ENCODE data around the gene DNAJC1.

DNAJC1 gene

DNA sequence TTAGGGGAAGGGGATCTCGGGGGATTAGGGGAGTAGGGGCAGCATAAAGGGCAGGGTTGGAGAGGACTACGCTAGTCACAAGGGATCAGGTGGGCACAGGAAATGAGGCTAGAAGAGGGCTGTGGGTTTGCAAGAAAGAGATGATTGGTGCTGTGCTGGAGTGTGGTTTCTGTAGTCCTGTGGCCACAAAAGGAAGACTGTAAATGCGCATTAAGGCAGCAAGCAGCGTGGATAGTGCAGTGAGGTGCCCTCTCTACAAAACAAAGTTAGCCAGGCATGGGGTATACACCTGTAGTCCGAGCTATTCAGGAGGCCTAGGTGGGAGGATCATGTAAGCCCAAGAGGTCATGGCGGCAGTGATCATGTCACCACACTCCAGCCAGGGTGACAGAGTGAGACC is 257.4 kb downstream of the DNAJC1 start:
- Histone ChIP-seq H3K4me3 (ENCODE audit: low read depth in 1 of 2, low read length in 1 of 2) (no peak overlapping the region), H3K4me1 (ENCODE audit: control insufficient read depth in 1 of 2, insufficient read depth in 1 of 2, low read depth in 1 of 2, low read length in 1 of 2) (no peaks in the 10 kb centered on the region), H3K27me3 (no peaks in the 10 kb centered on the region), H3K36me3 (peaks cover 38% of the 10 kb centered on the region), H3K27ac (no peak overlapping the region), H3K9me3 (no peaks in the 10 kb centered on the region)
- TF ChIP-seq CTCF (IDR thresholded peaks at IDR 0.05), result no peak

GRCh38 chr10:21744223-21744622 is 259.3 kb downstream of the DNAJC1 start:
- Histone ChIP-seq H3K27me3 (no peaks in the 10 kb centered on the region), H3K27ac (no peak overlapping the region), H3K36me3 (peaks cover 56% of the 10 kb centered on the region), H3K4me1 (ENCODE audit: control insufficient read depth in 1 of 2, insufficient read depth in 1 of 2, low read depth in 1 of 2, low read length in 1 of 2) (no peaks in the 10 kb centered on the region), H3K9me3 (no peaks in the 10 kb centered on the region), H3K4me3 (ENCODE audit: low read depth in 1 of 2, low read length in 1 of 2) (no peak overlapping the region)
- no peak for TF ChIP-seq CTCF (IDR thresholded peaks at IDR 0.05)

DNA sequence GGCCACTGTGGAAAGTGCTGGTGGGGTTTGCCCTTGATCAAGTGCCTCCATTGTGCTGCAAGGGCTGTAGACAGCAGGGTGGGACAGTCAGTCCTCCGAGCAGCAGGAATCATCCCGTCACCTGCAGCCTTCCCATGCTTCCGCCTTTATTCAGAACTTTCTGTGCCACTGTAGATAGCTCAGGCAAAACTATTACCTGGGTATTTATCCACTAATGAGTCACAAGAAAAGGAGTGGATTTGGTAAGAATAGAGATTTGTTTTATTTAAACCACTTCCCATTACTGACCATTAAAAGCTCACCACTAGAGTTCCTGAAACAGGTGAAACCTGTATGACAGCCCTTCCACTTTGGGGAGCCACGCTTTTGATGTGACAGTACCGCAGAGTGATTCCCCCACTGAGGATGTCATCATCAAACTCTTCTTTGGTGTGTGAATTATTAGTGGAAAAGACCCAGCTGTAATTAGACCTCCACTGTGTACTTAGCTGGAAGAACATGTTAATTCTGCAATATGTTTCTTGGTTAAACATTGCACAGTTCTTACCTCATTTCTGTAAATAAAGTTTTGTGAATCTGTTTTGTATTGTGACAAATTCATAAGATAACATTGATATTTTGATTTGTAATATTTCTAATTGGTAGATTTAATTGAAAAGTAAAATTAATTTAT is 260.7 kb downstream of the DNAJC1 start:
- H3K4me1 ChIP-seq (ENCODE audit: control insufficient read depth in 1 of 2, insufficient read depth in 1 of 2, low read depth in 1 of 2, low read length in 1 of 2), result no peaks in the 10 kb centered on the region
- no peak for TF ChIP-seq CTCF (IDR thresholded peaks at IDR 0.05)

GRCh38 chr10:21740989-21741388 is 262.5 kb downstream of the DNAJC1 start:
- Histone ChIP-seq H3K4me1 (ENCODE audit: control insufficient read depth in 1 of 2, insufficient read depth in 1 of 2, low read depth in 1 of 2, low read length in 1 of 2) (peaks cover 7% of the 10 kb centered on the region in 2 experiments), H3K4me3 (ENCODE audit: low read depth in 1 of 2, low read length in 1 of 2) (no peak overlapping the region), H3K9me3 (no peaks in the 10 kb centered on the region), H3K36me3 (peaks cover 75% of the 10 kb centered on the region), H3K27me3 (no peaks in the 10 kb centered on the region), H3K27ac (no peak overlapping the region)
- no peak for TF ChIP-seq CTCF (IDR thresholded peaks at IDR 0.05)

More for the DNA sequence above, 260.7 kb downstream of the DNAJC1 start:
- no peaks in the 10 kb centered on the region for H3K9me3 ChIP-seq
- H3K27me3 ChIP-seq, result no peaks in the 10 kb centered on the region
- peaks cover 69% of the 10 kb centered on the region for H3K36me3 ChIP-seq
- H3K4me3 ChIP-seq (ENCODE audit: low read depth in 1 of 2, low read length in 1 of 2), result no peak overlapping the region
- H3K27ac ChIP-seq, result no peak overlapping the region

DNA sequence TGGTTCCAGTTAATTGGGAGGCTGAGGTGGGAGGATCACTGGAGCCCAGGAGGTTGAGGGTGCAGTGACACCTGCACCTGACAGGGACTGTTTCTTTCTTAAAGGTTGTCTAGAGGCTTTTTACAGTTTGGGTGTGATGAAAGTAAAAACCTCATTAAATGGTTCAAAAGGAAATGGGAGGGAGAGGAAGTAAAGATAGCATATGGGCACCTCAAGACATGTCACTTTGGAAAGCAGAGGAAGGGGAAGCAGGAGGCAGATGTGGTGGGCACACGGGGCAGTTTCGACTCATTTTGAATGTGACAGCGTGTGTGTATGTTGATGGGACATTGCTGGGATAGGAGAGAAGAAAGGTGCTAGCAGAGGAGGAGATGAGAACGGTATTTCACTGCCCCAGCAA is 266.4 kb downstream of the DNAJC1 start:
- peaks cover 7% of the 10 kb centered on the region in 2 experiments for H3K4me1 ChIP-seq (ENCODE audit: control insufficient read depth in 1 of 2, insufficient read depth in 1 of 2, low read depth in 1 of 2, low read length in 1 of 2)
- no peak overlapping the region for H3K27ac ChIP-seq
- H3K4me3 ChIP-seq (ENCODE audit: low read depth in 1 of 2, low read length in 1 of 2), result no peak overlapping the region
- H3K9me3 ChIP-seq, result no peaks in the 10 kb centered on the region
- no peaks in the 10 kb centered on the region for H3K27me3 ChIP-seq
- no peak for TF ChIP-seq CTCF (IDR thresholded peaks at IDR 0.05)
- peaks cover 74% of the 10 kb centered on the region for H3K36me3 ChIP-seq
